HG03135 (cell line): Measurements from ENCODE around the gene SLC45A2.
"Not testable (repeated sequence)": the region's sequence is repeated elsewhere in the genome, so short reads cannot be mapped to it uniquely, and the experiment has no call there.

Experiments
- ATAC-seq: cut with Tn5 transposase; IDR thresholded peaks from one replicate; pipeline ENCODE4 v1.9.1; 2021; ENCODE audit warnings: mild to moderate bottlenecking, moderate library complexity; ENCODE audit not compliant: unreplicated experiment

SLC45A2 gene

DNA sequence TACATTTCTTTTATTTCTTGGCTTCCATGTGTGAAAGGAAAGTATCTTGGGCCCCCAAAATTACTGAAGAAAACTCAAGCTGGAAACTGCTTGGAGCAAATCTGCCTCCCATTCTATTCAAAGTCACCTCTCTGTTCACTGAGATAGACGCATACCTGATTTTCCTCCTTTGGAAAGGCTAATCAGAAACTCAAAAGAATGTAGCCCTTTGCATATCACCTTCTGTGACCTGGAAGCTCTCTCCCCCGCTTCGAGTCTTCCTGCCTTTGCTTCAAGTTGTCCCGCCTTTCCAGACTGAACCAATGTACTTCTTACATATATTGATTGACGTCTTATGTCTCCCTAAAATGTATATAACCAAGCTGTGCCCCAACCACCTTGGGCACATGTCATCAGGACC, 53.4 kb downstream of the SLC45A2 start:
- ATAC-seq: no peak

DNA sequence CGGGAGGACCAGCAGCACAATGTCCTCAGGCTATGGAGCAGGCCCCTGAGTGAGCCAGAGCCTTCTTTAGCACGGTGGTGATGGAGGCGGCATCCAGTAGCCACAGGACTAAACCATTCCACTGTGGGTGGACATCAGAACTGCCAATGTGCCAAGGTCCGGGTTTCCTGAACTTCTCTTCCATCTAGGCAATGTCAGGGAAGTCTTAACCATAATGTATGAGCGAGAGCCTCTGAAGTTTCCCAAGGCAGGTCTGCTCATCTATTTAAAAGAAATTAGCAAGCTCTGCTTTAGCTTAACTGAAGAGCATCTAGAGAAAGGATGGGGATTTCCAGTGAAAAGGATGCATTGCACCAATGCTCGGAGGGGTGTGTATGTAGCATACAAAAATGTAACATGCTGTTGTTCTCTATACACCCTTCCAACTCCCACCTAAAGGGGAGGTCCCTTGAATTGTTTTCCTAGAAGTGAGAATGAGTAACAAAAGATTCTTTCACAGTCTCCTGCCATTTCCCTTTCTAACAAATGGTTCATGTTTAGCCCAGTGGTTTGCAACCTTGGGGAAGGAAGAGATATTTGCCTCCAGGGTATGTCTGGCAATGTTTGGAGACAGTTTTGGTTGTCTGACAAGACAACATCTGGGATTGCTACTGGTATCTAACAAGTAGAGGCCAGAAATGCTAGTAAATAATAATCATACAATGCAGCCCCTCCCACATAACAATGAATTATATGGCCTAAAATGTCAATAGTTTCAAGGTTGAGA, 54.4 kb downstream of the SLC45A2 start:
- no peak for ATAC-seq

DNA sequence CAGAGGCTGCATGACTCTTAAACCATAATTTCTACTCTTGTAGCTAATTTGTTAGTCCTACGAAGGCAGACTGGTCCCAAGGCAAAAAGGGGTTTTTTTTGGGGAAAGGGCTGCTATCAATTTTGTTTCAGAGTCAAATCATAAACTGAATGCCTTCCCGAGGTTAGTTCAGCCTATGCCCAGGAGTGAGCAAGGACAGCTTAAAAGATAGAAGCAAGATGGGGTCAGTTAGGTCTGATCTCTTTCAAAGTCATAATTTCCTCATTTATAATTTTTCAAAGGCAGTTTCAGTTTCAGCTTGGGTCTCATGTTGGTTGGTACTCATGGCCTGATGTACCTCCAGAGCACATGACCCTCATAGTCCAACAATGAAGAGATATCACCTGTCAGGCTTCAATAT, 56.2 kb downstream of the SLC45A2 start:
- no peak for ATAC-seq

DNA sequence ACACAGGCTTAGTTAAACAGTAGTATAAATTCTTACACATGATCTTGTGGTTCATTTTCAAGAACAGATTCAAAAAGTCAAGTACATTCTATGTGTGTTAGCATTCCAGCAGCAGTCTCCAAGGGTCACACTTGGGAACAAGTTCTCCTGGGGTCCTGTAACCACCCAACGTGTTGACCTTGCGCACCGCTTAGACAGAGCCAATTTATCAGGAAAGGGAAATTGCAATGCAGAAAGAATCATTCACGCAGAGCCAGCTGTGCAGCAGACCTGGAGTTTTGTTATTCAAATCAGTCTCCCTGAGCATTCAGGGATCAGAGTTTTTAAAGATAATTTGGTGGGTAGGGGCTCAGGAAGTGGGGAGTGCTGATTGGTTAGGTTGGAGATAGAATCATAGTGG, 56.8 kb downstream of the SLC45A2 start:
- no peak for ATAC-seq

DNA sequence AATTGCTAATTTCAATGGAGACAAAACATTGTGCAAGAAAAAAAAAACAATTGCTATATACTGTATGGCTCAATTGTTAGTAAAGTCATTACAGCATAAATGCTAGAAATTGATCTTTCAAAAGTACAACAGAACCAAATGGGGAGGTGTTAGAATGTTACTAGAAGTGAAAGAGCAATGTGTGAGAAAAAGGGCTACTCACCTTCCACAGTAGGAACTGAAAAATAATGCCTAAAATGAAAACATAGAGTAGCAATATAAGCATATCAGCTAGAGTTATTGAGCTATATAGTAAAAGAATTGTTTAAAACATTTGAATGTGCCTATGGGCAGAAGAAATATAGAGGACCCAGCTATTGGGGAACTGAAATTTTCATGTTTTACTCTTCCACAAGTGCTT, 59.2 kb downstream of the SLC45A2 start:
- ATAC-seq: no peak

DNA sequence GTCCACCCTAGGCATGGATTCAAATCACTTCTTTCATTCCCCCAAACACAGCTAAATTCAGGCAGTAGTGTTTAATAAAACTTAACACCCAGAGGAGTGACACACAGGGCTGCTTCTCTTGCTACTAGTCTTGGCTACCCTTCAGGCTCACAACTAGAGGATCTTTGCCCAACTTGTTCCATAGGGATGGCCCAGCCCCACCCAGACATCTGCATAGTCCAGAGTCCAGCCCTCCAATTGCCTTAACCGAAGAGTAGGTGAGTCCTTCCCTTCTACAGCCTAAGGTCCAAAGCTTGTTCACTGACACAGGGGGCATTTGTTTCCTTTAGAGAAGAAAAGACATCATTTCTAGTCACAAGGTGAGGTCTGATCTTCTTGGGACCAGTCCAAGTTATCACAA, 63.5 kb downstream of the SLC45A2 start:
- ATAC-seq: no peak

DNA sequence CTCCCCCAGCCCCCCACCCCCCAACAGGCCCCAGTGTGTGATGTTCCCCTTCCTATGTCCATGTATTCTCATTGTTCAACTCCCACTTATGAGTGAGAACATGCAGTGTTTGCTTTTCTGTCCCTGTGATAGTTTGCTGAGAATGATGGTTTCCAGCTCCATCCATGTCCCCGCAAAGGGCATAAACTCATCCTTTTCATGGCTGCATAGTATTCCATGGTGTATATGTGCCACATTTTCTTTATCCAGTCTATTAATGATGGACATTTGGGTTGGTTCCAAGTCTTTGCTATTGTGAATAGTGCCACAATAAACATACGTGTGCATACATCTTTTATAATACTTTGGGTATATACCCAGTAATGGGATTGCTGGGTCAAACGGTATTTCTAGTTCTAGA, 69.6 kb downstream of the SLC45A2 start:
- ATAC-seq: not testable (repeated sequence)

DNA sequence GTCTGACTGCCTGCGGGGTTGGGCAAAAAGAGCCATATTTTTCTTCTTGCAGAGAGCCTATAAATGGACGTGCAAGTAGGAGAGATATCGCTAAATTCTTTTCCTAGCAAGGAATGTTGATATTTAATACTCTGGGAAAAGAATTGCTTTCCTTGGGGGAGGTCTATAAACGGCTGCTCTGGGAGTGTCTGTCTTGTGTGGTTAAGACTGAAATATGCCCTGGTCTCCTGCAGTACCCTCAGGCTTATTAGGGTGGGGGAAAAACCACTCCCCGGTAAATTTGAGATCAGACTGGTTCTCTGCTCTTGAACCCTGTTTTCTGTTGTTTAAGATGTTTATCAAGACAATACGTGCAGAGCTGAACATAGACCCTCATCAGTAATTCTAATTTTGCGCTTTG, 78.2 kb downstream of the SLC45A2 start:
- not testable (repeated sequence) for ATAC-seq

DNA sequence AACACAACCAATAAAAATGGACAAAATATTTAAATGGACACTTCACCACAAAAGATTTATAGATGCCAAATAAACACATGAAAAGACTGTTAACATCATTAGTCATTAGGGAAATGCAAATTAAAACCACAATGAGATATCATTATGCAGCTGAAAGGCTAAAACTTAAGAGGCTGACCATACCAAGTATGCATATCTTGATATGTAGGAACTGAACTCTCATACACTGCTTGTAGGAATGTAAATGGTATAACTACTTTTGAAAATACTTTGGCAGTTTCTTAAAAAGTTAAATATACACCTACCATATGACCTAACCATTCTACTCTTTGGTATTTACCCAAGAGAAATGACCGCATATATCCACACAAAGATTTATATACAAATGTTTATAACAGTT, 79.1 kb downstream of the SLC45A2 start:
- no peak for ATAC-seq

DNA sequence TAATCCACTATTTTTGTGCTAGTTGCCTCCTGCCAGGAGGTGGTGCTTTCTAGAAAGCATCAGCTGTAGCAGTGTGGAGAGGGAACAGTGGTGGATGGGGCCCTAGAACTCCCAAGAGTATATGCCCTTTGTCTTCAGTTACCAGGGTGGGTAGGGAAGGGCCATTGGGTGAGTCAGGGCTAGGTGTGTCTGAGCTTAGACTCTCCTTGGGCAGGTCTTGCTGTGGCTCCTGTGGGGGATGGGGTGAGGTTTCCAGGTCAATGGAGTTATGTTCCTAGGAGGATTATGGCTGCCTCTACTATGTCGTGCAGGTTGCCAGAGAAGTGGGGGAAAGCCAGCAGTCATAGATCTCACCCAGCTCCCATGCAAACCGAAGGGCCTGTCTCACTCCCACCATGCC, 81.4 kb downstream of the SLC45A2 start:
- no peak for ATAC-seq

DNA sequence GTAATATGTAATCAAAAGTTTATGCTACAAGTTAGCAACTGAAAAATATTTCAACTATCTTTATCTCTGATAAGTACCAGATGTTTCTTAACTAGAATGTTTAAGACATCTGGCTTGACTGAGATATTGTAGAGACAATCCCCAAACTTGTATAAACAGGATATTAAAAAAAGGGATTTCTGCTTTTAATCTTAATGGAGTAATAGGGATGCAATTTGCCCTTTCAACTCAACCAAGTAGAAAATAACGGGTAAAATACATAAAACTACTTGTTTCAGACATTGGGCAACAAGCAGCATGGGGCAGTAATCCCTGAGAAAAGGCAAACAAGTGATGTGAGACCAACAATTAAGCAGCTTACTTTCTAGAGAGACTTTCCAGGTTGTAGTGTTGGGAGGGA, 83.3 kb downstream of the SLC45A2 start:
- no peak for ATAC-seq
